ENCODE measurements around the gene CCDC148. TPM values are rescaled to one million over a fixed set of nuclear protein-coding genes. Genes with fewer than 3 reads are reported as not detected.

The CCDC148 gene
- total and polyA plus RNA-seq, 4 donors, result 0.02 to 0.42 (median 0.31) TPM

GRCh38 chr2:158317642-158318041 is 138.9 kb downstream of the CCDC148 start (continued):
- no peak for TF ChIP-seq FOXA2 (IDR thresholded peaks at IDR 0.05)

GRCh38 chr2:158315803-158316414 is 140.6 kb downstream of the CCDC148 start:
- no peak overlapping the region for H3K27ac ChIP-seq (ENCODE audit: low read depth in 1 of 2, low read length in 2 of 2)
- H3K9ac ChIP-seq (ENCODE audit: low read depth in 1 of 2, low read length in 2 of 2), result no peak overlapping the region
- H3K27me3 ChIP-seq (ENCODE audit: control insufficient read depth in 4 of 4, insufficient read depth in 4 of 4, low read length in 3 of 4), result no peaks in the 10 kb centered on the region
- no peak overlapping the region for H3K4me3 ChIP-seq (ENCODE audit: low read depth in 1 of 3, low read length in 3 of 3)
- DNase-seq (ENCODE audit: low spot score), result no peak
- no peaks in the 10 kb centered on the region for H3K4me1 ChIP-seq (ENCODE audit: control insufficient read depth in 4 of 4, insufficient read depth in 4 of 4, low read length in 3 of 4)
- H3K9me3 ChIP-seq (ENCODE audit: control insufficient read depth in 4 of 4, low read length in 3 of 4), result no peaks in the 10 kb centered on the region
- H3K36me3 ChIP-seq (ENCODE audit: control insufficient read depth in 4 of 4, insufficient read depth in 3 of 4, low read depth in 1 of 4, low read length in 3 of 4), result no peaks in the 10 kb centered on the region
- 73% methylated on average over 1 of the region's 1 CpG for WGBS
- TF ChIP-seq SP1 (IDR thresholded peaks at IDR 0.05) (no peak), EGR1 (IDR thresholded peaks at IDR 0.05; ENCODE audit: low read depth in 2 of 2) (no peak), FOXA1 (IDR thresholded peaks at IDR 0.05) (no peak), FOXA2 (IDR thresholded peaks at IDR 0.05) (no peak), ZBTB33 (IDR thresholded peaks at IDR 0.05) (no peak), NR2F2 (IDR thresholded peaks at IDR 0.05) (no peak), JUND (IDR thresholded peaks at IDR 0.05) (no peak)

- Histone ChIP-seq H3K27ac (ENCODE audit: low read depth in 1 of 2, low read length in 2 of 2) (no peak overlapping the region), H3K36me3 (ENCODE audit: control insufficient read depth in 4 of 4, insufficient read depth in 3 of 4, low read depth in 1 of 4, low read length in 3 of 4) (no peaks in the 10 kb centered on the region), H3K4me3 (ENCODE audit: low read depth in 1 of 3, low read length in 3 of 3) (no peak overlapping the region), H3K4me1 (ENCODE audit: control insufficient read depth in 4 of 4, insufficient read depth in 4 of 4, low read length in 3 of 4) (no peaks in the 10 kb centered on the region), H3K9me3 (ENCODE audit: control insufficient read depth in 4 of 4, low read length in 3 of 4) (no peaks in the 10 kb centered on the region), H3K9ac (ENCODE audit: low read depth in 1 of 2, low read length in 2 of 2) (no peak overlapping the region), H3K27me3 (ENCODE audit: control insufficient read depth in 4 of 4, insufficient read depth in 4 of 4, low read length in 3 of 4) (no peaks in the 10 kb centered on the region)
- TF ChIP-seq SP1 (IDR thresholded peaks at IDR 0.05) (no peak), ATF3 (IDR thresholded peaks at IDR 0.05) (no peak), TAF1 (conservative IDR thresholded peaks at IDR 0.05) (no peak), REST (IDR thresholded peaks at IDR 0.05) (no peak), GABPA (IDR thresholded peaks at IDR 0.05 in 1 of 2, conservative IDR thresholded peaks at IDR 0.05 in 1 of 2) (no peak), FOXA1 (IDR thresholded peaks at IDR 0.05) (no peak), YY1 (IDR thresholded peaks at IDR 0.05) (no peak), EGR1 (IDR thresholded peaks at IDR 0.05; ENCODE audit: low read depth in 2 of 2) (no peak), HNF4G (IDR thresholded peaks at IDR 0.05) (no peak), MAX (IDR thresholded peaks at IDR 0.05) (no peak), RAD21 (IDR thresholded peaks at IDR 0.05) (no peak), NR2F2 (IDR thresholded peaks at IDR 0.05) (no peak), FOXA2 (IDR thresholded peaks at IDR 0.05) (no peak), RXRA (IDR thresholded peaks at IDR 0.05) (no peak), CTCF (IDR thresholded peaks at IDR 0.05; ENCODE audit: low read depth, low read length, missing input control) (no peak), JUND (IDR thresholded peaks at IDR 0.05) (no peak), HNF4A (conservative IDR thresholded peaks at IDR 0.05) (no peak)
- 35% methylated on average over 1 of the region's 1 CpG for WGBS
- no peak for DNase-seq (ENCODE audit: low spot score)
Observed at GRCh38 chr2:158315000-158315399, 141.6 kb downstream of the CCDC148 start.
